ENCODE data around the gene RXFP2.

The RXFP2 gene

DNA sequence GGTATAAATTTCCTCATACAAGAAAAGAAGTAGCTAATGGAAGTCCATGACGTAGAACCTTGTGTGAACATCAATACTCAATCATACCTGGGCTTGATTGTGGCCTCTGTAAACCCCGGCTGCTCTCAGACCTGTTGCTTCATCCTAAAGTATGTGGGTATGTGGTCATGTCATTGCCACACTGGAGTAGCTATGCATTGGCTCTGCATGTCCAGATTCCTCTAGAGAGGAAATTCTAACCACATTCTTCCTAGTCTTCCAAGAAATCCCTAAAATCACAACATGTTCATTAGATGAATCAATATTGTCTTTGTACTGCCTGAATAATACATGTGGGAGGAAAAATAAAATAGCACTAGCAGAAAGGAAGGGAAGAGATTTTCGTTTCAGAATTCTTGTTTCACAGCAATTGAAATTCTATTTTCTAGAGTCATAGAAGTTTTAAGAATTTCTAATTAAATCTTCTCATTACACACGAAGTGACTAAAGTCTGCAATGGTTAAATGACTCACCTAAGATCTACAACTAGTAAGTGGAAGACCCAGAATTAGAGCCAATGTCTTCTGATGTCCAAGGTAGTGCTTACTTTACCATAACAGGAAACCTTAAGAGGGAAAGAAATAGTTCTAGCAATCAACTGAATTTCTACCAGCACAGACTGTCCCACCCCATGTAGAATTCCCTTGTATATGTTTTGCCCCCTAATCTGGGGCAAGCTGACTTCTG, 28.0 kb downstream of the RXFP2 start:
- no peak for DNase-seq (ENCODE audit: low spot score)

GRCh38 chr13:31768351-31768750, 29.0 kb downstream of the RXFP2 start:
- DNase-seq (ENCODE audit: low spot score): no peak

DNA sequence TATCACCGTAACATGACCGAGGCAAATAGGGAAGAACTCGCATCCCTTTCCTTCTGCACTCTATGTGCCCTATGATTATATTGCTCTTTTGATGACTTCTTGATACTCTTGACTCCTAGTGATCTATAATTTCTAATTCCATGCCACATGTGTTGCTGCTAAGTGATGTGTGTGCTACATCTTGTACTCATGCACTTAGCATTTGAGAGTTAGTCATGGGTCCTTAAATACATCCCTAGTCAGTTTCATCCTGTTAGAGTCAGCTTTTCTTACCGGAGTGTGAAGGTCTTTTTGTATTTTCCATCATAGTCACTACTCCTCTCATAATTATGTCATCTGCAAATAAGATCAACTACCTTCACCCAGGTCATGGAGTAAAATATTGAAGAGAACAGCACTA, 30.2 kb downstream of the RXFP2 start:
- DNase-seq (ENCODE audit: low spot score): no peak

DNA sequence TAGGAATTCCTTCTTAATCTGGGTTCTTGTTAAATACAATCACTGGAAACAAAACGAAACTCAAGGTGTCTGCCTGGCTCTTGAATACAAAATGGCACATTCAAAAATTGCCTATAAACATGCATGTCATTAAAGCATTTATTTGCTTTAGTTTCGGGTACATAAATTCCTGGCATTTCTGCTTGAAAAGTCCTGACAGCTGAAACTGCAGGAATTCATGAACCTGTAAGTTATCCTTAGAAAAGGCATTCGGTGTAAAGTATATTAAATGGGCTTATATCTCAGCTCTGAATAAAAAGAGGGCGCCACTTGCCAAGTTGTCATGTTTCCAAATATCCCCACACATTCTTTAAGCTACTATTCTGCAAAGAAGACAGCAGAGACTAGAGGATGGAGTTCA, 32.9 kb downstream of the RXFP2 start:
- no peak for DNase-seq (ENCODE audit: low spot score)

GRCh38 chr13:31773538-31773937, 34.2 kb downstream of the RXFP2 start:
- DNase-seq (ENCODE audit: low spot score): no peak

DNA sequence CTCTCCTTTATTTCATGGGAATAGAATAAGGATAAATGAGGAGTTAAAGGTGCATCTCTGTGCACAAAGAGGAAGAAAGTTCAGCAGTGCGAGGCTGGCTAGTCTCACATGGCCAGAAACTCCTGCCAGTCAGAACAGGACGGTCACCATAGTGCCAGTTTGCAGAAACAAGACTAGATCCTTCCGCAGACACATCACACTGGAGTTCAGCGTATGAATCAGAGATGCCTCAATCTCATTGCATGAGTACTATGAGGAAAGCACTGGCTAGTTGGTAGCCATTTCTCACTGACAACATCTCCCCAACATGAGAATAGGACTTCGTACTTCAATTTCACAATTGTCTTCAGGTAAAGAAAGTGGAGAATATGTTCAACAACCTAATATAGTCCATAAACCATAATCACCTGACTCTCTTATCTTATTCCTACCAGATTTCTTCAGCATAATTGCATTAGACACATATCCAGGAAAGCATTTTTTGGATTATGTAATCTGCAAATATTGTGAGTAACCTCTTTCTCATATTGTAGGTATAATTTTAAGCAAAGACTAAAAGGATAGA, 34.9 kb downstream of the RXFP2 start:
- DNase-seq (ENCODE audit: low spot score): no peak

GRCh38 chr13:31775148-31775547, 35.8 kb downstream of the RXFP2 start:
- DNase-seq (ENCODE audit: low spot score): no peak

- DNase-seq (ENCODE audit: low spot score): no peak
Observed at GRCh38 chr13:31775686-31776085, 36.4 kb downstream of the RXFP2 start.

- DNase-seq (ENCODE audit: low spot score): no peak
Observed at GRCh38 chr13:31781064-31781463, 41.7 kb downstream of the RXFP2 start.

GRCh38 chr13:31786011-31786410, 46.7 kb downstream of the RXFP2 start:
- DNase-seq (ENCODE audit: low spot score): no peak

GRCh38 chr13:31790992-31791391, 51.7 kb downstream of the RXFP2 start:
- no peak for DNase-seq (ENCODE audit: low spot score)

DNA sequence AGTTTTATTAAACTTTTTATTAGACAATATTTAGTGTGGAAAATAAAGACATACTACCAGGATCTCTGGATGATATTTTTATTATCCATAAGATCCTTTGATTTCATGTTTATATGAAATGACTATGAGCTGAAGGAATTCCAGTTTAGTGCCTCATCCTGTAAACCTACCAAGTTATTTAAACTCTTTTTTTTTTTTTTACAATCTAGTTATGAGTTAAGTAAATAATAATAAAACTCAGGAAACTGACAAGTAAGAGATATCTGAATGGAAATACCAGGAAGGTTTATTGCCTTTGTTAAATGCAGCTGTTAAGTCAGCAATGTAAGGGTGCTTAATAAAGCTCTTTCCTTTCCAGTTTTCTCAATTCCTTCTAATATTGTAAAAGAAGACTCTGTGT, 53.9 kb downstream of the RXFP2 start:
- no peak for DNase-seq (ENCODE audit: low spot score)

GRCh38 chr13:31794452-31794851, 55.1 kb downstream of the RXFP2 start:
- no peak for DNase-seq (ENCODE audit: low spot score)

DNA sequence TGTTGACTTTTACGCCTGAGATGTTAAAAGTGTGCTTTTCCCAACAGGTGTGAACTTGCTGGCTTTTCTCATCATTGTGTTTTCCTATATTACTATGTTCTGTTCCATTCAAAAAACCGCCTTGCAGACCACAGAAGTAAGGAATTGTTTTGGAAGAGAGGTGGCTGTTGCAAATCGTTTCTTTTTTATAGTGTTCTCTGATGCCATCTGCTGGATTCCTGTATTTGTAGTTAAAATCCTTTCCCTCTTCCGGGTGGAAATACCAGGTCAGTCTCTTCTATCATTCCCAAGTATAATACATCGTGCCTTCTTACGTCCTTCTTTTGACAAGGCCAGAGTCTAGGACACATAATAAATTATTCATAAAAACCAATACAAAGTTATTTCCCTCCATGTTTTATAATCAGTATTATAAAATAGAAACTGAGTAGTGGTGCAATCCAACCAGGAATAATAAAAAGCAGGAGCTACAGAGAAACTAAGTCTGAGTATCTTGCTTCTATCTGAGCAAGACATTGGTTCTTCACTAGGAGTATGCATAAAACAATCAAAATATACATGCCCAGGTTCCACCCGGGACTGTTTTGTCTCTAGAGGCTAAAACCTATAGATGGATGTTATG, 57.9 kb downstream of the RXFP2 start:
- DNase-seq (ENCODE audit: low spot score): peak; percentile 34

DNA sequence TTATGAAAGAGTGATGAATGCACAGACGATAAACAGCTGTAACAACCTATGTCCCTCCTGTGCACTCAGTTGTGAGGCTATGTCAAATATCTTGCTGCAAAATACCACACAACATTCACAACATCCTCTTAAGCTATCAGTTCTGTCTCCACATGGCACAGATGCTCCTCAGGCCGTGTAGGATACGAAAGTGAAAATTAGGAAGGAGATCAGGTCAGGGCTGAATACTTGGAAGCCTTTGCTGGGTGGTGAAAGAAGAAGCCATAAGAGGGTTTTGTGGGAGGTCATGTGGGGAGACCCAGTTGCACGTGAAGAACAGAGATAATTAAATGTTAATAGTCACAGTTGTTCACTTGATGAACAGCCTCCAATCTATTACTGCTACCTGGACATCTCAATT, 58.9 kb downstream of the RXFP2 start:
- DNase-seq (ENCODE audit: low spot score): no peak

DNA sequence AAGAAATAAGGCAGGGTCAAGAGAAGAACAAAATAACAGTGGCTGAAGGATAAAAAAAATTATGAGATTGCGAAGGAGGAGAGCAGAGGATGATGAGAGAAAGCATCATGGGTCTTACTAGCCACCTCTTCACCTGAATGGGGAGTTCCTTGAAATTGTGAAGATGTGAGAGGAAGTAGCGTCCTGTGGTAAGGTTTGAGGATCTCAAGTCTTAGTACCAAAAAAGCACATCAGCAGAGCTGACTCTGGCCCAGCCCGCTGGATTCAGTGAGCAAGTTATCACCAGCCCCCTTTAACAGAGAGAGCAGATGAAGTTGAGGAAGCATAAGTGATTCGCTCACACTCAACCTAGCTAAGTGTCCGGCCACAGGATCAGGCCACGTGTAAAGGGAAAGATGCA, 61.8 kb downstream of the RXFP2 start:
- DNase-seq (ENCODE audit: low spot score): no peak

DNA sequence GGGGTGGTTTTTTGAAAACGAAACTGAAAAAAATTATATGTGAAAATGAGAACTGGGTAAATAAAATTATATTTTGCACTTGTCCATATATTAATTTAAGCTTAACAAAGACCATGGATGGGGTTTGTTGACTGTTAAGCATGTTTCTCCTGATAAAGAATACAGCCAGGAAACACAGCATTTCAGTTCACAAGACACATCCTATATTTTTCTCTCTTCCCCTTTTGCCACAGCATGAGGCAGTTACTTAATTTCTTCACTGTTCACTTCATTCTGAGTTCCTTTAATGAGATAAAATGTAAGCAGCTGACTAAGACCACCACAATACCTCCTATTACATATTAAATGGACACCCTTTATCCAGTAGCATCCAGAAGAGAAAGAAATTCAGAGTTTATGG, 64.0 kb downstream of the RXFP2 start:
- no peak for DNase-seq (ENCODE audit: low spot score)

DNA sequence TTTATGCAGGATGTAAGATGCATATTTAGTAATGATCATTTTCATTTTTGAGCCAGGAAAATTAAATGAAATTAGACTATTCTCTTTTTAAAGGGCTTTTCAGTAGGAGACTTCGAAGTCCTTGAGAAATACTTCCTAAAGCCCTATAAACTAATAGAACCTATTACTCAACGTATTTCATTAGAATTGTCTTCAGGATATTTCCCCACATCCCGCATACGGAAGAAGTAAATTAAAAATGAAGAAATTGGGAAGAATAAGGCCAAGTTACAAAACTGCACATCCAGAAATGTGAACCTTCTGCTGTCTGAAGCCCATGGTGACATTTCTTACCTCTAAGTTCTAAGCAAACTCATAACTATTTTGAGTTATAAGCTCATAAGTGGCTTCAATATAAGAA, 66.5 kb downstream of the RXFP2 start:
- DNase-seq (ENCODE audit: low spot score): no peak

DNA sequence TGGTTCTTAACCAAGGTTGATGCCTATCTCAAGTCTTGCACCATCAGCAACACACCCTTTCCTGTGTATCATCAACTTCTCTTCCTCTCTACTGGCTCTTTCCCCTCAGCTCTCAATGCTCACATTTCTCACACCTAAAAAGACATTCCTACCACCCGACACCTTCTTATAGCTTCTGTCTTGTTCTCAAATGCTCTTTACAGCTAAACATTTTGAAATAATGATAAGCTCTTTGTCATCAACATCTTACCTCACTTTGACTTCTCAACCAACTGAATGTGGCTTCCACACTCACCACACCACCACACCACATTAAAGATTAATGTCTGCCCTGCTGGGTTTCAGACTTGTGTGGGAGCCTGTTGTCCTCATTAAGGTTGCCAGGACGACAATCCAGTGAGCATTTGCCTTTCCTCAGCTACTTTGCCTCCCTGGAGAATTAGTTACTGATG, 67.8 kb downstream of the RXFP2 start:
- DNase-seq (ENCODE audit: low spot score): no peak

GRCh38 chr13:31814536-31814935, 75.2 kb downstream of the RXFP2 start:
- no peak for DNase-seq (ENCODE audit: low spot score)

GRCh38 chr13:31815361-31816144, 76.2 kb downstream of the RXFP2 start:
- DNase-seq (ENCODE audit: low spot score): no peak

- DNase-seq (ENCODE audit: low spot score): no peak
Observed at GRCh38 chr13:31818236-31818635, 78.9 kb downstream of the RXFP2 start.

All from cerebellar cortex (tissue), 1 donor.